Endothelial cell of umbilical vein (primary cell): ENCODE measurements around the gene DESI1. TPM values are rescaled to one million over a fixed set of nuclear protein-coding genes. Genes with fewer than 3 reads are reported as not detected.

Experiments
- BruUV-seq: library from RNA; stranded (reverse); fragments of 400-500 nt; replicated peaks from 2 replicates; lab custom pipeline; 2021; lab: Mats Ljungman, UMichigan
- CTCF ChIA-PET: fragments of 300-600, 350-600 bp; sonication (Branson Sonifier 250); formaldehyde crosslinking; loops from one replicate; lab custom pipeline; 2021; ENCODE audit warnings: antibody characterized with exemption, inconsistent platforms; lab: Charles Lee
- POLR2A ChIA-PET: fragments of 300-600, 350-600 bp; sonication (Branson Sonifier 250); formaldehyde crosslinking; loops from one replicate; lab custom pipeline; 2021; ENCODE audit warnings: antibody characterized with exemption, inconsistent platforms; lab: Charles Lee
- DNase-seq: peaks from one replicate; pipeline ENCODE4 v3.0.0-alpha.2; 2011; ENCODE audit warnings: low read depth, low spot score
- FAIRE-seq: peaks from 2 replicates; lab custom pipeline; 2011; peaks lifted over from hg19 to GRCh38; lab: Jason Lieb, UNC
- H2AFZ ChIP-seq: 2 replicates; pipeline ENCODE4 v1.6.0; 2012; ENCODE audit warnings: low read depth, low read length, control low read depth, inconsistent platforms
- H3K27ac ChIP-seq: 2 replicates; pipeline ENCODE4 v1.5.1; 2011; ENCODE audit warnings: low read depth, mild to moderate bottlenecking, control low read depth, low read length, moderate library complexity; ENCODE audit not compliant: insufficient read depth
- H3K27me3 ChIP-seq, 2 experiments: 2 replicates each; pipeline versions ENCODE4 v1.6.0 to v1.6.1; 2011; ENCODE audit warnings: low read length in 2 of 2, mixed read lengths in 1 of 2; ENCODE audit not compliant: control insufficient read depth in 2 of 2, insufficient read depth in 2 of 2
- H3K36me3 ChIP-seq, 2 experiments: 2 replicates in 1 of 2; 3 replicates in 1 of 2; pipeline ENCODE4 v1.5.1; 2011; ENCODE audit warnings: low read length in 2 of 2, mild to moderate bottlenecking in 1 of 2, moderate library complexity in 1 of 2; ENCODE audit not compliant: control insufficient read depth in 2 of 2, insufficient read depth in 2 of 2; ENCODE audit errors: extremely low read depth in 1 of 2
- H3K4me1 ChIP-seq: 3 replicates; pipeline ENCODE4 v1.5.1; 2011; ENCODE audit warnings: mild to moderate bottlenecking, low read length; ENCODE audit not compliant: control insufficient read depth, insufficient read depth; ENCODE audit errors: extremely low read depth
- H3K4me2 ChIP-seq: 2 replicates; pipeline ENCODE4 v1.6.1; 2011; ENCODE audit warnings: low read length, control low read depth, mixed read lengths; ENCODE audit not compliant: insufficient read depth
- H3K4me3 ChIP-seq, 3 experiments: fragments of 200-600 bp in 1 of 3; sonication (generic), shearing (Covaris generic) in 1 of 3; replicated peaks in 1 of 3; 2 replicates each; pipeline ENCODE4 v1.5.1; 2011 to 2016; ENCODE audit warnings: control low read depth in 3 of 3, low read length in 3 of 3, mild to moderate bottlenecking in 2 of 3, inconsistent platforms in 1 of 3, low read depth in 1 of 3, moderate library complexity in 1 of 3; ENCODE audit not compliant: insufficient read depth in 1 of 3
- H3K79me2 ChIP-seq: 2 replicates; pipeline ENCODE4 v1.6.0; 2012; ENCODE audit warnings: low read length, inconsistent platforms; ENCODE audit not compliant: control insufficient read depth, insufficient read depth
- H3K9ac ChIP-seq: replicated peaks from 2 replicates; pipeline ENCODE3; 2011; ENCODE audit warnings: low read length, control low read depth; ENCODE audit not compliant: insufficient read depth; ENCODE audit errors: extremely low read depth
- H3K9me1 ChIP-seq: replicated peaks from 3 replicates; pipeline ENCODE4 v1.6.0; 2011; ENCODE audit warnings: mild to moderate bottlenecking, low read length; ENCODE audit not compliant: control insufficient read depth, insufficient read depth; ENCODE audit errors: extremely low read depth
- H3K9me3 ChIP-seq: replicated peaks from 2 replicates; pipeline ENCODE4 v1.5.1; 2012; ENCODE audit warnings: low read length, inconsistent platforms; ENCODE audit not compliant: control insufficient read depth, insufficient read depth
- H4K20me1 ChIP-seq: replicated peaks from 2 replicates; pipeline ENCODE3; 2011; ENCODE audit warnings: mild to moderate bottlenecking, low read length; ENCODE audit not compliant: control insufficient read depth, insufficient read depth; ENCODE audit errors: extremely low read depth
- CTCF ChIP-seq, 2 donors: IDR thresholded peaks; 1 replicate in 1 of 2; 2 replicates in 1 of 2; pipeline ENCODE4 v1.5.1; 2011; ENCODE audit warnings: low read length in 2 of 2, mild to moderate bottlenecking in 2 of 2, moderate library complexity in 2 of 2, control low read depth in 1 of 2, inconsistent platforms in 1 of 2, low read depth in 1 of 2; ENCODE audit not compliant: insufficient read depth in 1 of 2; ENCODE audit errors: extremely low read depth in 1 of 2
- EZH2 ChIP-seq: IDR thresholded peaks from 2 replicates; pipeline ENCODE4 v1.6.1; 2012; ENCODE audit warnings: borderline replicate concordance, low read depth, mild to moderate bottlenecking, moderate library complexity, low read length, inconsistent platforms; ENCODE audit not compliant: severe bottlenecking
- FOS ChIP-seq: IDR thresholded peaks from 2 replicates; pipeline ENCODE4 v1.6.1; 2011; ENCODE audit warnings: mild to moderate bottlenecking, low read length, moderate library complexity, borderline replicate concordance; ENCODE audit not compliant: insufficient read depth
- GATA2 ChIP-seq: IDR thresholded peaks from 2 replicates; pipeline ENCODE4 v1.7.0; 2011; ENCODE audit warnings: low read depth, mild to moderate bottlenecking, moderate library complexity, mixed read lengths, low read length; ENCODE audit not compliant: insufficient read length, insufficient read depth
- JUN ChIP-seq: IDR thresholded peaks from 2 replicates; pipeline ENCODE4 v1.6.1; 2011; ENCODE audit warnings: borderline replicate concordance, low read depth; ENCODE audit not compliant: insufficient read length, insufficient read depth
- MAX ChIP-seq: IDR thresholded peaks from 2 replicates; pipeline ENCODE4 v1.6.1; 2011; ENCODE audit not compliant: insufficient read depth, insufficient read length
- MYC ChIP-seq: IDR thresholded peaks from one replicate; pipeline ENCODE4 v1.6.1; 2011; ENCODE audit warnings: mild to moderate bottlenecking, low read depth, low read length
- POLR2A ChIP-seq: IDR thresholded peaks from 2 replicates; pipeline ENCODE4 v1.6.1; 2012; ENCODE audit warnings: low read depth, mild to moderate bottlenecking, control low read depth, low read length
- POLR2AphosphoS5 ChIP-seq: IDR thresholded peaks from 2 replicates; pipeline ENCODE4 v1.6.1; 2012; ENCODE audit warnings: low read depth, mild to moderate bottlenecking, control low read depth, low read length, moderate library complexity; ENCODE audit not compliant: insufficient read depth
- dilution Hi-C: fragments of 300-500 bp; cut with MboI; formaldehyde crosslinking; loops from one replicate; pipeline ENCODE4 v1.15.0; 2019; ENCODE audit warnings: low sequenced_read_pairs; ENCODE audit not compliant: extremely low pct_ligation_motif_present
- intact Hi-C: fragments of 100-400 bp; cut with micrococcal nuclease; formaldehyde crosslinking; loops from one replicate; pipeline ENCODE4 v1.10.0; 2022
- polyA plus RNA-seq, 4 experiments: library from polyadenylated mRNA; depleted of rRNA in 3 of 4; stranded (reverse) in 3 of 4; unstranded in 1 of 4; fragments of >200 nt; gene quantifications; 2 replicates each; pipeline versions ENCODE4 v1.2.1 to v1.2.3, GENCODE V29; 2011 to 2012; ENCODE audit warnings: missing spikeins in 1 of 4
- total RNA-seq: library from RNA; stranded (reverse); gene quantifications from 2 replicates; pipeline ENCODE4 v1.2.3, GENCODE V29; 2021

DESI1 gene
- total and polyA plus RNA-seq, 2 donors (not counting 3 experiments of a cell fraction or from before 2014, with no cell fraction given): 36.8 to 59.1 TPM

GRCh38 chr22:41659941-41660340 is 39.1 kb upstream of the DESI1 start:
- H3K9ac ChIP-seq: no peak overlapping the region
- no peak for TF ChIP-seq EZH2
- no peak for TF ChIP-seq MAX
- no peak for TF ChIP-seq JUN
- TF ChIP-seq CTCF (IDR thresholded peaks at IDR 0.05; ENCODE audit: extremely low read depth in 1 of 2, insufficient read depth in 1 of 2, low read depth in 1 of 2, low read length in 2 of 2): no peak
- no peak for TF ChIP-seq POLR2A
- no peak for TF ChIP-seq FOS
- no peak for TF ChIP-seq POLR2AphosphoS5
- no peak for TF ChIP-seq MYC
- TF ChIP-seq GATA2: no peak
- H2AFZ ChIP-seq: no peak overlapping the region
- no peaks in the 10 kb centered on the region for H3K9me1 ChIP-seq
- ChIA-PET POLR2A (no interaction called here), CTCF (interaction anchor here (1.4 kb wide), 1 partner anchor 281 kb away, joined by 8 read pairs; no protein-coding TSS in a partner anchor)
- no peaks in the 10 kb centered on the region for H3K4me1 ChIP-seq
- no TSS peak for BruUV-seq
- peaks cover 34 to 41% of the 10 kb centered on the region in 2 experiments for H3K36me3 ChIP-seq
- H3K27ac ChIP-seq: no peak overlapping the region
- no peaks in the 10 kb centered on the region for H3K79me2 ChIP-seq
- no peaks in the 10 kb centered on the region for H4K20me1 ChIP-seq
- no peaks in the 10 kb centered on the region for H3K27me3 ChIP-seq
- no peak overlapping the region for H3K4me2 ChIP-seq
- no peak overlapping the region for H3K4me3 ChIP-seq
- dilution Hi-C loops (no loop called here), intact Hi-C loops (no loop called here)
- no peaks in the 10 kb centered on the region for H3K9me3 ChIP-seq
- FAIRE-seq (no peak), DNase-seq (no peak)
